HFF-Myc (cell line): ENCODE data around the gene NELL1.

ENCODE experiments used
- DNase-seq: peaks from one replicate; pipeline ENCODE4 v3.0.0-alpha.2; 2011; ENCODE audit warnings: low read depth; ENCODE audit errors: extremely low read depth
- H3K4me3 ChIP-seq: replicated peaks from 2 replicates; pipeline ENCODE4 v1.5.1; 2011; ENCODE audit warnings: low read depth, mild to moderate bottlenecking, control low read depth, low read length
- CTCF ChIP-seq: IDR thresholded peaks from 2 replicates; pipeline ENCODE4 v1.5.1; 2012; ENCODE audit warnings: mild to moderate bottlenecking, low read depth, low read length, control low read depth; ENCODE audit errors: missing control alignments

NELL1 gene

GRCh38 chr11:21116009-21116408 is 446.6 kb downstream of the NELL1 start:
- TF ChIP-seq CTCF, result no peak
- H3K4me3 ChIP-seq, result no peak overlapping the region
- no peak for DNase-seq

GRCh38 chr11:21119411-21119810 is 450.0 kb downstream of the NELL1 start:
- DNase-seq, result no peak
- TF ChIP-seq CTCF, result no peak
- no peak overlapping the region for H3K4me3 ChIP-seq

GRCh38 chr11:21121991-21122390 is 452.6 kb downstream of the NELL1 start:
- no peak for DNase-seq
- no peak overlapping the region for H3K4me3 ChIP-seq
- no peak for TF ChIP-seq CTCF

GRCh38 chr11:21122523-21122922 is 453.1 kb downstream of the NELL1 start:
- H3K4me3 ChIP-seq, result no peak overlapping the region
- TF ChIP-seq CTCF, result no peak
- no peak for DNase-seq

GRCh38 chr11:21132146-21132720 is 462.8 kb downstream of the NELL1 start:
- TF ChIP-seq CTCF, result no peak
- H3K4me3 ChIP-seq, result no peak overlapping the region
- DNase-seq, result no peak

- TF ChIP-seq CTCF, result no peak
- no peak for DNase-seq
- H3K4me3 ChIP-seq, result no peak overlapping the region
Observed at GRCh38 chr11:21133244-21133643, 463.9 kb downstream of the NELL1 start.

GRCh38 chr11:21133722-21134121 is 464.3 kb downstream of the NELL1 start:
- DNase-seq, result no peak
- TF ChIP-seq CTCF, result no peak
- no peak overlapping the region for H3K4me3 ChIP-seq
